Panc1 (cell line): Measurements from ENCODE around the gene CHCHD6. TPM values are rescaled to one million over a fixed set of nuclear protein-coding genes. Genes with fewer than 3 reads are reported as not detected.

Experiments used
- ATAC-seq: fragments of 200-7000 bp; cut with Tn5 transposase; 2 replicates; pipeline ENCODE4 v1.9.1; 2020; ENCODE audit warnings: mild to moderate bottlenecking, moderate library complexity
- BruUV-seq: library from RNA; stranded (reverse); fragments of 400-500 nt; replicated peaks from 2 replicates; lab custom pipeline; 2021; lab: Mats Ljungman, UMichigan
- CTCF ChIA-PET: fragments of 300-600 bp; sonication (Branson Sonifier 250); formaldehyde crosslinking; loops from one replicate; lab custom pipeline; 2022; ENCODE audit warnings: antibody characterized with exemption; lab: Charles Lee
- POLR2A ChIA-PET: fragments of 300-600 bp; sonication (Branson Sonifier 250); formaldehyde crosslinking; loops from one replicate; lab custom pipeline; 2022; ENCODE audit warnings: antibody characterized with exemption; lab: Charles Lee
- DNase-seq: peaks from one replicate; pipeline ENCODE4 v3.0.0-alpha.2; 2010; ENCODE audit warnings: low read depth, low spot score
- H3K27ac ChIP-seq: 2 replicates; pipeline ENCODE4 v1.5.1; 2011; ENCODE audit warnings: mild to moderate bottlenecking, low read length, inconsistent platforms
- H3K27me3 ChIP-seq: fragments of 200-500 bp; sonication (Bioruptor generic); 2 replicates; pipeline ENCODE4 v1.6.0; 2014; ENCODE audit warnings: low read length, inconsistent platforms; ENCODE audit not compliant: control insufficient read depth, insufficient read depth
- H3K36me3 ChIP-seq: fragments of 200-500 bp; sonication (Bioruptor generic); 2 replicates; pipeline ENCODE4 v1.5.1; 2014; ENCODE audit warnings: inconsistent platforms, mild to moderate bottlenecking, low read length, moderate library complexity; ENCODE audit not compliant: control insufficient read depth, insufficient read depth
- H3K4me1 ChIP-seq: 2 replicates; pipeline ENCODE4 v1.5.1; 2011; ENCODE audit warnings: inconsistent platforms, mild to moderate bottlenecking, low read length, moderate library complexity; ENCODE audit not compliant: control insufficient read depth, insufficient read depth
- H3K4me3 ChIP-seq, 2 experiments: 2 replicates each; pipeline ENCODE4 v1.5.1; 2011 to 2012; ENCODE audit warnings: low read depth in 2 of 2, low read length in 2 of 2, mild to moderate bottlenecking in 2 of 2, inconsistent platforms in 1 of 2, moderate library complexity in 1 of 2
- H3K9me3 ChIP-seq: fragments of 200-500 bp; sonication (Bioruptor generic); 2 replicates; pipeline ENCODE4 v1.5.1; 2014; ENCODE audit warnings: low read depth, mild to moderate bottlenecking, inconsistent platforms, low read length, moderate library complexity; ENCODE audit not compliant: control insufficient read depth, insufficient read depth
- CTCF ChIP-seq: fragments of 450-650 bp; IDR thresholded peaks from 2 replicates; pipeline ENCODE4 v1.5.1; 2017; ENCODE audit warnings: mild to moderate bottlenecking
- POLR2AphosphoS5 ChIP-seq: IDR thresholded peaks from 2 replicates; pipeline ENCODE4 v1.6.1; 2012; ENCODE audit warnings: mild to moderate bottlenecking, low read depth, low read length, moderate library complexity
- SIN3A ChIP-seq: IDR thresholded peaks from 2 replicates; pipeline ENCODE4 v1.6.1; 2012; ENCODE audit warnings: low read depth, mild to moderate bottlenecking, low read length, moderate library complexity, borderline replicate concordance; ENCODE audit not compliant: insufficient read depth
- TCF7L2 ChIP-seq: IDR thresholded peaks from 2 replicates; pipeline ENCODE4 v1.6.1; 2011; ENCODE audit warnings: mild to moderate bottlenecking, low read depth, low read length, inconsistent platforms
- in situ Hi-C: cut with HindIII; loops from 2 replicates; pipeline ENCODE4 v1.10.0; 2016; ENCODE audit warnings: low sequenced_read_pairs, low pct_unique_long_range_greater_than_20kb
- intact Hi-C: fragments of 100-400 bp; cut with micrococcal nuclease; formaldehyde crosslinking; loops from one replicate; pipeline ENCODE4 v1.10.0; 2022; ENCODE audit not compliant: unreplicated experiment
- total RNA-seq: library from RNA; stranded (reverse); gene quantifications from one replicate; pipeline ENCODE4 v1.2.1, GENCODE V29; 2021; ENCODE audit not compliant: unreplicated experiment
- TF ChIP-seq, protein P1 (sequence below), 2 experiments: IDR thresholded peaks; 2 replicates each; pipeline ENCODE4 v1.6.1; 2011 to 2012; ENCODE audit warnings: low read depth in 2 of 2, control low read depth in 1 of 2, low read length in 1 of 2, mild to moderate bottlenecking in 1 of 2, moderate library complexity in 1 of 2; ENCODE audit not compliant: insufficient read depth in 1 of 2

CHCHD6 gene
- total RNA-seq, 1 experiment from 2014 or later, result 31.5 TPM

- TF ChIP-seq POLR2AphosphoS5 (no peak), CTCF (no peak), SIN3A (no peak), TCF7L2 (no peak)
- TF ChIP-seq, protein P1, sequence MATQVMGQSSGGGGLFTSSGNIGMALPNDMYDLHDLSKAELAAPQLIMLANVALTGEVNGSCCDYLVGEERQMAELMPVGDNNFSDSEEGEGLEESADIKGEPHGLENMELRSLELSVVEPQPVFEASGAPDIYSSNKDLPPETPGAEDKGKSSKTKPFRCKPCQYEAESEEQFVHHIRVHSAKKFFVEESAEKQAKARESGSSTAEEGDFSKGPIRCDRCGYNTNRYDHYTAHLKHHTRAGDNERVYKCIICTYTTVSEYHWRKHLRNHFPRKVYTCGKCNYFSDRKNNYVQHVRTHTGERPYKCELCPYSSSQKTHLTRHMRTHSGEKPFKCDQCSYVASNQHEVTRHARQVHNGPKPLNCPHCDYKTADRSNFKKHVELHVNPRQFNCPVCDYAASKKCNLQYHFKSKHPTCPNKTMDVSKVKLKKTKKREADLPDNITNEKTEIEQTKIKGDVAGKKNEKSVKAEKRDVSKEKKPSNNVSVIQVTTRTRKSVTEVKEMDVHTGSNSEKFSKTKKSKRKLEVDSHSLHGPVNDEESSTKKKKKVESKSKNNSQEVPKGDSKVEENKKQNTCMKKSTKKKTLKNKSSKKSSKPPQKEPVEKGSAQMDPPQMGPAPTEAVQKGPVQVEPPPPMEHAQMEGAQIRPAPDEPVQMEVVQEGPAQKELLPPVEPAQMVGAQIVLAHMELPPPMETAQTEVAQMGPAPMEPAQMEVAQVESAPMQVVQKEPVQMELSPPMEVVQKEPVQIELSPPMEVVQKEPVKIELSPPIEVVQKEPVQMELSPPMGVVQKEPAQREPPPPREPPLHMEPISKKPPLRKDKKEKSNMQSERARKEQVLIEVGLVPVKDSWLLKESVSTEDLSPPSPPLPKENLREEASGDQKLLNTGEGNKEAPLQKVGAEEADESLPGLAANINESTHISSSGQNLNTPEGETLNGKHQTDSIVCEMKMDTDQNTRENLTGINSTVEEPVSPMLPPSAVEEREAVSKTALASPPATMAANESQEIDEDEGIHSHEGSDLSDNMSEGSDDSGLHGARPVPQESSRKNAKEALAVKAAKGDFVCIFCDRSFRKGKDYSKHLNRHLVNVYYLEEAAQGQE (IDR thresholded peaks at IDR 0.05; ENCODE audit: insufficient read depth in 1 of 2, low read depth in 2 of 2, low read length in 1 of 2), result no peak
- peaks cover 20% of the 10 kb centered on the region for H3K4me1 ChIP-seq
- ChIA-PET POLR2A (interaction anchor here (0.5 to 0.6 kb wide), 2 partner anchors 105 to 183 kb away, joined by 3 to 11 read pairs; no protein-coding TSS in a partner anchor), CTCF (no interaction called here)
- peak overlapping the region; percentile 27; the same call in 1 of the 2 replicates for H3K27ac ChIP-seq
- no peaks in the 10 kb centered on the region for H3K36me3 ChIP-seq
- no TSS peak for BruUV-seq
- in situ Hi-C loops (no loop called here), intact Hi-C loops (loop anchor here (5.0 to 10.0 kb wide), 3 partner anchors 104 to 794 kb away; partner anchors contain the start of gene PLXNA1)
- H3K4me3 ChIP-seq, result no peak overlapping the region
- ATAC-seq (no peak), DNase-seq (no peak)
- no peaks in the 10 kb centered on the region for H3K27me3 ChIP-seq
- no peaks in the 10 kb centered on the region for H3K9me3 ChIP-seq
These were observed 46.7 kb downstream of the CHCHD6 start for GRCh38 chr3:126750756-126751121.

- ATAC-seq (peak; percentile 58), DNase-seq (no peak)
- Histone ChIP-seq H3K4me1 (peaks cover 13% of the 10 kb centered on the region), H3K27me3 (no peaks in the 10 kb centered on the region), H3K27ac (no peak overlapping the region; the same call in 1 of the 2 replicates), H3K9me3 (no peaks in the 10 kb centered on the region), H3K36me3 (no peaks in the 10 kb centered on the region), H3K4me3 (no peak overlapping the region)
- CTCF ChIA-PET, result interaction anchor here (0.6 to 1.0 kb wide), 4 partner anchors 229 to 704 kb away, joined by 3 read pairs; partner anchors contain the start of gene PLXNA1
- BruUV-seq, result no TSS peak
- no peak for TF ChIP-seq POLR2AphosphoS5
- TF ChIP-seq, protein P1 (IDR thresholded peaks at IDR 0.05; ENCODE audit: insufficient read depth in 1 of 2, low read depth in 2 of 2, low read length in 1 of 2), result no peak
- no peak for TF ChIP-seq CTCF
- no peak for TF ChIP-seq TCF7L2
- no peak for TF ChIP-seq SIN3A
- in situ Hi-C loops, result no loop called here
- intact Hi-C loops, result loop anchor here (5.0 to 10.0 kb wide), 3 partner anchors 103 to 793 kb away; partner anchors contain the start of gene PLXNA1
- POLR2A ChIA-PET, result interaction anchor here (0.6 kb wide), 1 partner anchor 70 kb away, joined by 3 read pairs; no protein-coding TSS in a partner anchor
These were observed 47.7 kb downstream of the CHCHD6 start for GRCh38 chr3:126751611-126752302.
